ENCODE results near the gene FBXL19. TPM values are rescaled to one million over a fixed set of nuclear protein-coding genes. Genes with fewer than 3 reads are reported as not detected.

FBXL19 gene
- total and polyA plus RNA-seq, 2 of the 13 experiments (the other 11 are each of a cell fraction or from before 2014, with no cell fraction given) = 6.0 to 13.7 TPM

DNA sequence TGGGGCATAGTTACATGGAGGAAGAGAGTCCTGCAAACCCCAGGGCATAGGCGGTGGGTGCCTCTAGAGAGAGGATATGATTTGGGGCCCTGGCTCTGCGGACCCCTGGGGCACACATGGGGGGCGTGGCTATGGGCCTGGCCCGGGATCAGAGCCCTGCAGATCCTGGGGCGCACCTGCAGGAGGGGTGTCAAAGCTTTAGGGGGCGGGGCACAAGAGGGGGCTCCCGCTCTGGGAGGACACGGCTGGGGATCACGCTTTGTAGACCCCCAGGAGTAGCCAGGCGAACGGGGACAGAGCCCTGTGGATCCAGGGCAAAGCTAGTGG, 30.0 kb upstream of the FBXL19 start (continued):
- no peak for TF ChIP-seq ZNF816 (CRISPR knock-in tag; IDR thresholded peaks at IDR 0.05; ENCODE audit: borderline replicate concordance)
- TF ChIP-seq ZNF124 (CRISPR knock-in tag; IDR thresholded peaks at IDR 0.05) = peak; percentile 7; the same call in 1 of the 2 replicates
- TF ChIP-seq PHF21A (CRISPR knock-in tag; IDR thresholded peaks at IDR 0.05) = peak; percentile 1
- TF ChIP-seq KDM3A (CRISPR knock-in tag; IDR thresholded peaks at IDR 0.05; ENCODE audit: low read depth) = 0 out of 2 replicates have a peak, but pooled peaks have one; percentile 27
- TF ChIP-seq GTF2F1 (IDR thresholded peaks at IDR 0.05; ENCODE audit: low read length) = no peak
- 0 out of 2 replicates have a peak, but pooled peaks have one; percentile 39 for TF ChIP-seq NRL (CRISPR knock-in tag; IDR thresholded peaks at IDR 0.05; ENCODE audit: borderline replicate concordance)
- no peak for TF ChIP-seq PRPF4 (IDR thresholded peaks at IDR 0.05; ENCODE audit: low read depth, low read length, poor library complexity, severe bottlenecking)
- TF ChIP-seq HDAC1 (CRISPR knock-in tag; IDR thresholded peaks at IDR 0.05) = peak; percentile 13
- TF ChIP-seq, protein P1, sequence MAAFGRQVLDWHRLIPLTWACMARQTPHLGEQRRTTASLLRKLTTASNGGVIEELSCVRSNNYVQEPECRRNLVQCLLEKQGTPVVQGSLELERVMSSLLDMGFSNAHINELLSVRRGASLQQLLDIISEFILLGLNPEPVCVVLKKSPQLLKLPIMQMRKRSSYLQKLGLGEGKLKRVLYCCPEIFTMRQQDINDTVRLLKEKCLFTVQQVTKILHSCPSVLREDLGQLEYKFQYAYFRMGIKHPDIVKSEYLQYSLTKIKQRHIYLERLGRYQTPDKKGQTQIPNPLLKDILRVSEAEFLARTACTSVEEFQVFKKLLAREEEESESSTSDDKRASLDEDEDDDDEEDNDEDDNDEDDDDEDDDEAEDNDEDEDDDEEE (CRISPR knock-in tag; IDR thresholded peaks at IDR 0.05) = no peak
- no peak for TF ChIP-seq LCORL (IDR thresholded peaks at IDR 0.05)
- TF ChIP-seq LCORL (CRISPR knock-in tag; IDR thresholded peaks at IDR 0.05) = peak; percentile 61; the same call in 1 of the 2 replicates
- TF ChIP-seq ZNF776 (CRISPR knock-in tag; IDR thresholded peaks at IDR 0.05) = 0 out of 2 replicates have a peak, but pooled peaks have one; percentile 6
- TF ChIP-seq ZNF773 (CRISPR knock-in tag; IDR thresholded peaks at IDR 0.05; ENCODE audit: borderline replicate concordance) = peak; percentile 12; the same call in 1 of the 2 replicates
- no peak for TF ChIP-seq ZNF460 (CRISPR knock-in tag; IDR thresholded peaks at IDR 0.05; ENCODE audit: borderline replicate concordance)
- TF ChIP-seq, protein P2, sequence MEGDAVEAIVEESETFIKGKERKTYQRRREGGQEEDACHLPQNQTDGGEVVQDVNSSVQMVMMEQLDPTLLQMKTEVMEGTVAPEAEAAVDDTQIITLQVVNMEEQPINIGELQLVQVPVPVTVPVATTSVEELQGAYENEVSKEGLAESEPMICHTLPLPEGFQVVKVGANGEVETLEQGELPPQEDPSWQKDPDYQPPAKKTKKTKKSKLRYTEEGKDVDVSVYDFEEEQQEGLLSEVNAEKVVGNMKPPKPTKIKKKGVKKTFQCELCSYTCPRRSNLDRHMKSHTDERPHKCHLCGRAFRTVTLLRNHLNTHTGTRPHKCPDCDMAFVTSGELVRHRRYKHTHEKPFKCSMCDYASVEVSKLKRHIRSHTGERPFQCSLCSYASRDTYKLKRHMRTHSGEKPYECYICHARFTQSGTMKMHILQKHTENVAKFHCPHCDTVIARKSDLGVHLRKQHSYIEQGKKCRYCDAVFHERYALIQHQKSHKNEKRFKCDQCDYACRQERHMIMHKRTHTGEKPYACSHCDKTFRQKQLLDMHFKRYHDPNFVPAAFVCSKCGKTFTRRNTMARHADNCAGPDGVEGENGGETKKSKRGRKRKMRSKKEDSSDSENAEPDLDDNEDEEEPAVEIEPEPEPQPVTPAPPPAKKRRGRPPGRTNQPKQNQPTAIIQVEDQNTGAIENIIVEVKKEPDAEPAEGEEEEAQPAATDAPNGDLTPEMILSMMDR (CRISPR knock-in tag; IDR thresholded peaks at IDR 0.05) = peak; percentile 10; the same call in 1 of the 2 replicates
- no peak for TF ChIP-seq ISX (CRISPR knock-in tag; conservative IDR thresholded peaks at IDR 0.05)
- no peak for TF ChIP-seq ZNF432 (CRISPR knock-in tag; IDR thresholded peaks at IDR 0.05; ENCODE audit: borderline replicate concordance)
- TF ChIP-seq SP5 (CRISPR knock-in tag; IDR thresholded peaks at IDR 0.05; ENCODE audit: borderline replicate concordance, low read depth) = no peak
- TF ChIP-seq ZNF713 (CRISPR knock-in tag; IDR thresholded peaks at IDR 0.05) = peak; percentile 25; the same call in 1 of the 2 replicates
- no peak for TF ChIP-seq ZNF766 (CRISPR knock-in tag; IDR thresholded peaks at IDR 0.05; ENCODE audit: borderline replicate concordance)
- no peak for TF ChIP-seq KLF16 (CRISPR knock-in tag; IDR thresholded peaks at IDR 0.05)
- TF ChIP-seq, protein P3, sequence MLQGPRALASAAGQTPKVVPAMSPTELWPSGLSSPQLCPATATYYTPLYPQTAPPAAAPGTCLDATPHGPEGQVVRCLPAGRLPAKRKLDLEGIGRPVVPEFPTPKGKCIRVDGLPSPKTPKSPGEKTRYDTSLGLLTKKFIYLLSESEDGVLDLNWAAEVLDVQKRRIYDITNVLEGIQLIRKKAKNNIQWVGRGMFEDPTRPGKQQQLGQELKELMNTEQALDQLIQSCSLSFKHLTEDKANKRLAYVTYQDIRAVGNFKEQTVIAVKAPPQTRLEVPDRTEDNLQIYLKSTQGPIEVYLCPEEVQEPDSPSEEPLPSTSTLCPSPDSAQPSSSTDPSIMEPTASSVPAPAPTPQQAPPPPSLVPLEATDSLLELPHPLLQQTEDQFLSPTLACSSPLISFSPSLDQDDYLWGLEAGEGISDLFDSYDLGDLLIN (CRISPR knock-in tag; IDR thresholded peaks at IDR 0.05; ENCODE audit: borderline replicate concordance) = no peak
- TF ChIP-seq GABPB1 (CRISPR knock-in tag; IDR thresholded peaks at IDR 0.05) = no peak; the same call in 1 of the 2 replicates
- TF ChIP-seq, protein P4, sequence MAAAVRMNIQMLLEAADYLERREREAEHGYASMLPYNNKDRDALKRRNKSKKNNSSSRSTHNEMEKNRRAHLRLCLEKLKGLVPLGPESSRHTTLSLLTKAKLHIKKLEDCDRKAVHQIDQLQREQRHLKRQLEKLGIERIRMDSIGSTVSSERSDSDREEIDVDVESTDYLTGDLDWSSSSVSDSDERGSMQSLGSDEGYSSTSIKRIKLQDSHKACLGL (CRISPR knock-in tag; IDR thresholded peaks at IDR 0.05) = no peak
- TF ChIP-seq ZFP36L1 (CRISPR knock-in tag; IDR thresholded peaks at IDR 0.05) = no peak
- TF ChIP-seq, protein P5, sequence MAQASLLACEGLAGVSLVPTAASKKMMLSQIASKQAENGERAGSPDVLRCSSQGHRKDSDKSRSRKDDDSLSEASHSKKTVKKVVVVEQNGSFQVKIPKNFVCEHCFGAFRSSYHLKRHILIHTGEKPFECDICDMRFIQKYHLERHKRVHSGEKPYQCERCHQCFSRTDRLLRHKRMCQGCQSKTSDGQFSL (CRISPR knock-in tag; IDR thresholded peaks at IDR 0.05) = no peak
- no peak for TF ChIP-seq NR2F6 (IDR thresholded peaks at IDR 0.05)
- TF ChIP-seq NR2F6 (CRISPR knock-in tag; IDR thresholded peaks at IDR 0.05) = no peak
- no peak for TF ChIP-seq TOE1 (CRISPR knock-in tag; IDR thresholded peaks at IDR 0.05)

Data from HepG2 (cell line).